ENCODE data around the gene HBD. TPM values are rescaled to one million over a fixed set of nuclear protein-coding genes. Genes with fewer than 3 reads are reported as not detected.

HBD gene
- total RNA-seq, 1 donor from 2014 or later = not detected

Other genes starting within 250 kb of the HBD start
- not detected in 2 replicates for gene OR51L1, start 239.6 kb downstream of the HBD start, total RNA-seq
- gene OR52J3, start 188.0 kb downstream of the HBD start, total RNA-seq = not detected in 2 replicates
- not detected in 2 replicates for gene OR52E2, start 174.9 kb downstream of the HBD start, total RNA-seq
- gene OR52E1, start 164.9 kb downstream of the HBD start, total RNA-seq = not detected in 2 replicates
- not detected in 2 replicates for gene OR52A5, start 96.1 kb downstream of the HBD start, total RNA-seq
- not detected in 2 replicates for gene OR52A1, start 79.7 kb downstream of the HBD start, total RNA-seq
- not detected in 2 replicates for gene OR51V1, start 33.8 kb downstream of the HBD start, total RNA-seq
- not detected in 2 replicates for gene HBB, start 7.4 kb downstream of the HBD start, total RNA-seq
- not detected in 2 replicates for gene HBG1, start 15.4 kb upstream of the HBD start, total RNA-seq
- not detected in 2 replicates for gene HBG2, start 20.3 kb upstream of the HBD start, total RNA-seq
- not detected in 2 replicates for gene HBE1, start 35.5 kb upstream of the HBD start, total RNA-seq
- gene OR51B4, start 67.5 kb upstream of the HBD start, total RNA-seq = not detected in 2 replicates
- not detected in 2 replicates for gene OR51B2, start 89.8 kb upstream of the HBD start, total RNA-seq
- gene OR51B5, start 109.0 kb upstream of the HBD start, total RNA-seq = not detected in 2 replicates
- not detected in 2 replicates for gene OR51B6, start 117.0 kb upstream of the HBD start, total RNA-seq
- not detected in 2 replicates for gene OR51M1, start 149.3 kb upstream of the HBD start, total RNA-seq
- gene OR51Q1, start 187.6 kb upstream of the HBD start, total RNA-seq = not detected in 2 replicates
- not detected in 2 replicates for gene OR51I1, start 207.0 kb upstream of the HBD start, total RNA-seq
- gene OR51I2, start 214.8 kb upstream of the HBD start, total RNA-seq = not detected in 2 replicates

Measured in kidney epithelial cell (primary cell).